Naive thymus-derived CD4-positive, alpha-beta T cell (primary cell): Measurements from ENCODE around the gene RAPGEF4. TPM values are rescaled to one million over a fixed set of nuclear protein-coding genes. Genes with fewer than 3 reads are reported as not detected.

ENCODE experiments used
- ATAC-seq: fragments of 150-1000 bp; cut with Tn5 transposase; 2 replicates; pipeline ENCODE4 v1.10.0; 2021; ENCODE audit warnings: mild to moderate bottlenecking, moderate library complexity
- CTCF ChIA-PET: fragments of 350-600 bp; sonication (Branson Sonifier 250); formaldehyde crosslinking; loops from one replicate; lab custom pipeline; 2021; ENCODE audit warnings: antibody characterized with exemption; lab: Charles Lee
- POLR2A ChIA-PET: fragments of 350-600 bp; sonication (Branson Sonifier 250); formaldehyde crosslinking; loops from one replicate; lab custom pipeline; 2021; ENCODE audit warnings: antibody characterized with exemption, inconsistent platforms; lab: Charles Lee
- DNase-seq, 9 donors: peaks; one replicate each; pipeline versions ENCODE4 v3.0.0 to v3.0.0-alpha.2; 2020 to 2022; ENCODE audit warnings: mixed read lengths in 1 of 9
- H3K27ac ChIP-seq: one replicate; pipeline ENCODE4 v1.7.0; 2013; ENCODE audit warnings: mild to moderate bottlenecking, low read depth, low read length, moderate library complexity
- H3K27me3 ChIP-seq, 2 donors: one replicate each; pipeline ENCODE4 v1.7.0; 2013; ENCODE audit warnings: low read length in 2 of 2, mild to moderate bottlenecking in 2 of 2, moderate library complexity in 2 of 2; ENCODE audit not compliant: control insufficient read depth in 2 of 2, insufficient read depth in 2 of 2
- H3K36me3 ChIP-seq, 3 experiments: 1 replicate in 2 of 3; 2 replicates in 1 of 3; pipeline ENCODE4 v1.7.0; 2013; ENCODE audit warnings: low read length in 3 of 3, mild to moderate bottlenecking in 3 of 3, moderate library complexity in 1 of 3; ENCODE audit not compliant: insufficient read depth in 3 of 3, control insufficient read depth in 2 of 3
- H3K4me1 ChIP-seq, 2 donors: one replicate each; pipeline ENCODE4 v1.7.0; 2013; ENCODE audit warnings: low read length in 2 of 2, mild to moderate bottlenecking in 2 of 2, moderate library complexity in 1 of 2; ENCODE audit not compliant: control insufficient read depth in 2 of 2, insufficient read depth in 2 of 2
- H3K4me3 ChIP-seq: 2 replicates; pipeline ENCODE4 v1.7.0; 2013; ENCODE audit warnings: mild to moderate bottlenecking, low read length
- H3K9me3 ChIP-seq, 3 experiments: 1 replicate in 2 of 3; 2 replicates in 1 of 3; pipeline ENCODE4 v1.7.0; 2013; ENCODE audit warnings: low read length in 3 of 3; ENCODE audit not compliant: control insufficient read depth in 2 of 3
- H3K27ac Mint-ChIP-seq, 9 donors: one replicate each; pipeline ENCODE4 v1.8.0; 2020 to 2022; ENCODE audit warnings: mixed read lengths in 9 of 9, mild to moderate bottlenecking in 8 of 9, moderate library complexity in 5 of 9, inconsistent platforms in 2 of 9
- H3K27me3 Mint-ChIP-seq, 5 donors: one replicate each; pipeline ENCODE4 v1.8.0; 2021 to 2022; ENCODE audit warnings: mixed read lengths in 5 of 5, mild to moderate bottlenecking in 1 of 5
- H3K36me3 Mint-ChIP-seq, 5 donors: one replicate each; pipeline ENCODE4 v1.8.0; 2020 to 2022; ENCODE audit warnings: mixed read lengths in 5 of 5, mild to moderate bottlenecking in 3 of 5, inconsistent platforms in 1 of 5
- H3K4me1 Mint-ChIP-seq, 7 donors: one replicate each; pipeline ENCODE4 v1.8.0; 2020 to 2022; ENCODE audit warnings: mixed read lengths in 7 of 7, mild to moderate bottlenecking in 3 of 7, inconsistent platforms in 1 of 7
- H3K4me3 Mint-ChIP-seq, 10 donors: one replicate each; pipeline ENCODE4 v1.8.0; 2020 to 2022; ENCODE audit warnings: mild to moderate bottlenecking in 10 of 10, mixed read lengths in 10 of 10, moderate library complexity in 6 of 10, inconsistent platforms in 2 of 10
- H3K9me3 Mint-ChIP-seq, 11 donors: one replicate each; pipeline ENCODE4 v1.8.0; 2020 to 2022; ENCODE audit warnings: mixed read lengths in 11 of 11, mild to moderate bottlenecking in 4 of 11, inconsistent platforms in 1 of 11, moderate library complexity in 1 of 11
- intact Hi-C, 2 donors: fragments of 100-400 bp; cut with micrococcal nuclease; formaldehyde crosslinking; loops; one replicate each; pipeline ENCODE4 v1.15.1; 2023
- polyA plus RNA-seq, 2 donors: library from polyadenylated mRNA; unstranded; fragments of 300-500 nt; fragmentation: Illumina TruSeq; gene quantifications; one replicate each; pipeline ENCODE4 v1.2.3, GENCODE V29; 2021
- total RNA-seq, 6 experiments: library from RNA in 5 of 6; stranded (reverse) in 5 of 6; gene quantifications; 1 replicate in 5 of 6; 2 replicates in 1 of 6; pipeline ENCODE4 v1.2.3 and lab custom pipeline; 2021 to 2026

Gene RAPGEF4
- total and polyA plus RNA-seq, 7 experiments from 2014 or later: 0.39 to 2.5 (median 1.4) TPM; not detected in 2

DNA sequence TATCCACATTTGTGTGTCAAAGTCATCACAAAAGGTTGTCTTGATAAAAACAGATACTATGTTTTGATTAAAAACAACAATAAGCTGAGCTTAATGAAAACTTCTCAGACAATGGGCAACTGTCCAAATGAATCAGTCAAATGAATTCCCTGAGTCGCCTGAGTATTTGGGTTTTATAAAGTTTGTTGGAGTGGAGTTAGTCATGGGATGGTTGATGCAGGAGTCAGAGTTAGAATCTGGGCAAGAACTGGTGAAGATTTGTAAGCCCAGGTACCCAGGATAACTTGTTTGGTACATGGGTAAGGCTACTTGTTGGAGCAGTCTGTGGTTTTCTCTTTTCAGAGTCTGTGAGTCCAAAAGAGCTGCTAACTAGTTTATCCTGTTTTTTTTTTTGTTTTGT lies 34.4 kb upstream of the RAPGEF4 start:
- ChIA-PET POLR2A (no interaction called here), CTCF (interaction anchor here (0.6 kb wide), 1 partner anchor 89 kb away, joined by 4 read pairs; no protein-coding TSS in a partner anchor)
- Histone ChIP-seq H3K27me3 (no peaks in the 10 kb centered on the region), H3K36me3 (no peaks in the 10 kb centered on the region), H3K9me3 (no peaks in the 10 kb centered on the region), H3K27ac (no peak overlapping the region), H3K4me1 (peaks cover 0 to 4% of the 10 kb centered on the region in 2 donors), H3K4me3 (no peak overlapping the region)
- no peak for ATAC-seq
- no peak overlapping the region for H3K27ac Mint-ChIP-seq
- H3K27me3 Mint-ChIP-seq: peaks cover 0 to 6% (median 0%) of the 10 kb centered on the region in 5 donors
- H3K4me1 Mint-ChIP-seq: peaks cover 0 to 15% (median 11%) of the 10 kb centered on the region in 7 donors
- peaks cover 0 to 7% (median 0%) of the 10 kb centered on the region in 11 donors for H3K9me3 Mint-ChIP-seq
- intact Hi-C loops: no loop called here
- H3K4me3 Mint-ChIP-seq: no peak overlapping the region
- DNase-seq: no peak
- H3K36me3 Mint-ChIP-seq: no peaks in the 10 kb centered on the region

DNA sequence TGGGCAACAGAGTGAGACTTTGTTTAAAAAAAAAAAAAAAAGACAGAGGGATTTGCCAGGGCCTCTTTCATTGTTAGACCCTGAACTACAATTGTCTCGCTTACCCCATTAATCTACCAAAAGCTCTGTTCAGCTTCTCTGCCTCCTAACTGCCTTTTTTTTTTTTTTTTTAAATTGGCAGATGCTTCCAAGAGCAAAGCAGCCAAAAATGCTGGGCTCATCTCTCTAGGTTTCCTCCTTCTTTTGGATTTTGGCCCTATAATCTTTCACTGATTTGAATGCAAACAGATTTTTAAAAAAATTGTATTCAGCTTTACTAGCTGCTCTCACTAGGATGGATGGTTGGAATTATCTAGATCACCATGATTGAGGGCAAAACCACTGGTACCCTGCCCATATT lies 33.2 kb upstream of the RAPGEF4 start:
- Histone ChIP-seq H3K27me3 (no peaks in the 10 kb centered on the region), H3K4me1 (peaks cover 0 to 4% of the 10 kb centered on the region in 2 donors), H3K36me3 (no peaks in the 10 kb centered on the region), H3K27ac (no peak overlapping the region), H3K4me3 (no peak overlapping the region), H3K9me3 (no peaks in the 10 kb centered on the region)
- no peaks in the 10 kb centered on the region for H3K36me3 Mint-ChIP-seq
- peaks cover 0 to 7% (median 0%) of the 10 kb centered on the region in 11 donors for H3K9me3 Mint-ChIP-seq
- POLR2A ChIA-PET: no interaction called here
- ATAC-seq: no peak
- no peak overlapping the region for H3K4me3 Mint-ChIP-seq
- CTCF ChIA-PET: interaction anchor here (0.6 kb wide), 1 partner anchor 105 kb away, joined by 4 read pairs; no protein-coding TSS in a partner anchor
- DNase-seq: no peak
- no peak overlapping the region for H3K27ac Mint-ChIP-seq
- intact Hi-C loops: no loop called here
- peaks cover 0 to 10% (median 0%) of the 10 kb centered on the region in 5 donors for H3K27me3 Mint-ChIP-seq
- H3K4me1 Mint-ChIP-seq: peaks cover 0 to 13% (median 11%) of the 10 kb centered on the region in 7 donors

DNA sequence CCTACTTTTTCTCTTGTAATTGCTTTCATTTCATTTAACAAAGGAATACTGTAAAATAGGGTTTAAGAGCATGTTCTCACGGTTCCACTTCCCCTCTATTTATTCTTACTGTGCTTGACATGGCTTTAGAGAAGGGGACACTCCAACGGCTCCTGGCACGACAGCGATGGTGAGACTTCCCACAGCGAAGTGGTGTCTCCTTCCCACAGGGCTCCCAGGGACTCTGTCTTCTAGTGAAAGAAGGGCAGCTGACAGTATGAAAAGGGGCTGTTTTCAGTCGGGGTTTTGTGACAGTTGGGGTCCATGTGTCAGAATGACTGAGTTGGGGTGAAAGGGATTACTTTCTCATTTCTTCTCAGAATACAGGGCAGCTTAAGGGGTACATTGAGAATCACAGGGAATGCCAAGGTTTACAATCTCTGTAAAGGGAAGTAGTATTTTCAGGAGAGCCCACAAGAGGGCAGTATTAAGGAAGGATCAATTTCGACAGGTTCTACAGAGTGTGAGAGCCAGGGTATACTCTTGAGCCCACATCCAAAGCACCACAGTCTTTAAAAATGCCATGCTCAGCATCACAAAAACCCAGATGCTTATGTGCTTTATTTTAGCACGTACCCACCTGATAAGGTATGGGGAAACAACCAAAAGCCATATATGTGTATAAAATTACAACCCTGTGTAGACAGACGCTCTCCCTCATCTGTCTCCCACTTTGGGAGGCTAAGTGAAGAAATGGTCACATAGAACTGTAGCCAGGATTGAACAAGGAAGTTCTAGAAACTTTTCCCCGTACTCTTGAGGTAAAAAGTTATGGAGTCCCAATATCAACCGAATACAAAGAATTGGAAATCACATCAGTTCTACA lies 31.3 kb upstream of the RAPGEF4 start:
- peaks cover 0 to 4% of the 10 kb centered on the region in 2 donors for H3K4me1 ChIP-seq
- Mint-ChIP-seq H3K4me3 (no peak overlapping the region), H3K9me3 (peaks cover 0 to 6% (median 0%) of the 10 kb centered on the region in 11 donors), H3K27me3 (peaks cover 0 to 23% (median 4%) of the 10 kb centered on the region in 5 donors), H3K36me3 (no peaks in the 10 kb centered on the region), H3K4me1 (peaks cover 0 to 6% (median 0%) of the 10 kb centered on the region in 7 donors), H3K27ac (no peak overlapping the region)
- ATAC-seq (peak; percentile 60), DNase-seq (peak in 3 of 9 donors; percentile 4 to 13 (median 10))
- H3K4me3 ChIP-seq: no peak overlapping the region
- ChIA-PET CTCF (interaction anchor here (0.7 kb wide), 1 partner anchor 1836 kb away, joined by 3 read pairs; no protein-coding TSS in a partner anchor), POLR2A (no interaction called here)
- H3K27ac ChIP-seq: no peak overlapping the region
- no peaks in the 10 kb centered on the region for H3K9me3 ChIP-seq
- H3K27me3 ChIP-seq: no peaks in the 10 kb centered on the region
- intact Hi-C loops: no loop called here
- H3K36me3 ChIP-seq: no peaks in the 10 kb centered on the region

DNA sequence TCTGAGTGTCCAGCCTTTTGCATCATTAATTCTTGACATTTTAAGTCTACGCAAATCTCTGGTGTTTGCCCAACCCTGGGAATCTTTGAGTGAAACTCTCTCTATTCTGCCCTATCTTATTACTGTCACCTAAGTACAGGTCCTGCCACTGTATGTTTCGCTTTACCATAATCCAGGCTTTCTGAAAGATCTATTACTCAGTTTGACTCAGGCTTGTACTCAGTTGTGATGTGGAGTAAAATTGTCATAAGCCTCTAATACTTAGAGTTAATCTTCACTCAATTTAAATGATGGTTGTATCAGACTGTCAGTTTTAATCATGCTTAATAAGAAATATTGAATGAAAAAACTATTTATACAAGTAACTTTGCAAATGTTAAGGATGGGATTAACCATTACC lies 30.3 kb upstream of the RAPGEF4 start:
- Mint-ChIP-seq H3K4me3 (no peak overlapping the region), H3K27ac (no peak overlapping the region), H3K27me3 (peaks cover 0 to 28% (median 4%) of the 10 kb centered on the region in 5 donors), H3K4me1 (peaks cover 0 to 6% (median 0%) of the 10 kb centered on the region in 7 donors), H3K36me3 (no peaks in the 10 kb centered on the region), H3K9me3 (peaks cover 0 to 6% (median 0%) of the 10 kb centered on the region in 11 donors)
- ATAC-seq (no peak), DNase-seq (no peak)
- H3K27ac ChIP-seq: no peak overlapping the region
- ChIA-PET POLR2A (no interaction called here), CTCF (no interaction called here)
- no peaks in the 10 kb centered on the region for H3K36me3 ChIP-seq
- no peaks in the 10 kb centered on the region for H3K27me3 ChIP-seq
- no peak overlapping the region for H3K4me3 ChIP-seq
- intact Hi-C loops: no loop called here
- H3K4me1 ChIP-seq: peaks cover 0 to 4% of the 10 kb centered on the region in 2 donors
- no peaks in the 10 kb centered on the region for H3K9me3 ChIP-seq

DNA sequence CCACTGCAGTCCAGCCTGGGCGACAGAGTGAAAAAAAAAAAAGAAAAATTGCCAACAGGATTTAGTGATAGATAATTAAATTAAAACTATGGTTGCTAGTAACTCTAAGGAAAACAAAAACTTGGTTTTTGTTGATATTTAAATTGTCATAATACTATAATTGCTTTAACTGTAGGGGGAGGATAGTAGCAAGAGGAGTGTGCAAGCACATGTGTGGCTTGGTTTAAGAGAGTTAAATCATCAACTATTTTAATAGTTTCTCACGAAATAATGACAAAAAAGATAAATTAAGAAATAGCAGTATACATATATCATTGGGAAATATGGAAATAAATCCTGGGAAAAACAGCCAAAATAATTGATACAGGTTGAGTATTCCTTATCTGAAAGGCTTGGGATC lies 27.4 kb upstream of the RAPGEF4 start:
- ChIA-PET POLR2A (no interaction called here), CTCF (no interaction called here)
- Mint-ChIP-seq H3K9me3 (peaks cover 0 to 1% (median 0%) of the 10 kb centered on the region in 11 donors), H3K4me1 (peaks cover 0 to 6% (median 0%) of the 10 kb centered on the region in 7 donors), H3K4me3 (no peak overlapping the region), H3K36me3 (no peaks in the 10 kb centered on the region), H3K27ac (no peak overlapping the region), H3K27me3 (peaks cover 0 to 28% (median 4%) of the 10 kb centered on the region in 5 donors)
- no peaks in the 10 kb centered on the region for H3K27me3 ChIP-seq
- intact Hi-C loops: no loop called here
- no peak overlapping the region for H3K27ac ChIP-seq
- H3K4me1 ChIP-seq: peaks cover 0 to 4% of the 10 kb centered on the region in 2 donors
- no peak overlapping the region for H3K4me3 ChIP-seq
- H3K9me3 ChIP-seq: no peaks in the 10 kb centered on the region
- H3K36me3 ChIP-seq: no peaks in the 10 kb centered on the region
- DNase-seq: no peak
- ATAC-seq: no peak

DNA sequence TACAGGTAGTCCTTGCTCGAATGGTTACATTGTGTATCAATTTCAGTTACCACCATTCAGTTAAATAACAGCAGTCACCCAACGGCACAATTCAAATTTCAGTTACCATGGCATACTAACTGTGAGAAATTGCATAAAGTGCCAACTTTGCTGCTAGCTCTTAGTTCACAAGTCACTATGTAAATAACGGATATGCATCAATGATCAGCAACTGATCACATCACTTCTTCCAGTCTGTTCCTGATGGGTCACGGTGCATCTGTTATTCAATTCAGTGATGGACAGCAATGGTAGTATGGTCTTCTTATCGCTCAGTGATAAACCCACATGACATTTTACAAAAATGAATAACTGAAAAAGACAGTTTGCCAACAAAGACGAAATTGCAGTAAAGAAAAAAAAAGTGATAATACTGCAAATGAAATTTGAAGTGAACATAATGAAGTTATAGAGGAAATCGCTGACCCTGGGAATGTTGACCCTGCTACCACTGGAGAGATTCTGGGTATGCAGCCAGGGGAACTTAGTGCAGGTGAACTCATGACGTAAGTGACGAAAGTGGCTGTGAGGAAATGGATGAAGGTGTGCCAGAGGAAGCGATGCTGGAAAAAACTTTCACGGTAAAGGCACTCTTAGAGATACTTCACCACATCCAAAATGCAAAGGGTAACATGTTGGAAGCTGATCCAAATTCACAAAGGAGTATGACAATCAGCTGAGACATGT lies 25.9 kb upstream of the RAPGEF4 start:
- Histone ChIP-seq H3K27ac (no peak overlapping the region), H3K4me1 (no peaks in the 10 kb centered on the region), H3K36me3 (no peaks in the 10 kb centered on the region), H3K27me3 (no peaks in the 10 kb centered on the region), H3K4me3 (no peak overlapping the region), H3K9me3 (no peaks in the 10 kb centered on the region)
- POLR2A ChIA-PET: interaction anchor here (0.6 kb wide), 1 partner anchor 27 kb away, joined by 3 read pairs; no protein-coding TSS in a partner anchor
- H3K4me3 Mint-ChIP-seq: no peak overlapping the region
- CTCF ChIA-PET: interaction anchor here (0.6 to 2.2 kb wide), 16 partner anchors 9 to 1136 kb away, joined by 3 to 6 read pairs (median 4); no protein-coding TSS in a partner anchor
- H3K27me3 Mint-ChIP-seq: peaks cover 0 to 27% (median 4%) of the 10 kb centered on the region in 5 donors
- intact Hi-C loops: loop anchor here (1.0 to 10.0 kb wide), 14 partner anchors 35 to 1135 kb away; no protein-coding TSS in a partner anchor
- no peaks in the 10 kb centered on the region for H3K4me1 Mint-ChIP-seq
- H3K36me3 Mint-ChIP-seq: no peaks in the 10 kb centered on the region
- ATAC-seq (no peak), DNase-seq (no peak)
- peaks cover 0 to 1% (median 0%) of the 10 kb centered on the region in 11 donors for H3K9me3 Mint-ChIP-seq
- peak overlapping the region in 1 of 9 donors; percentile 51 for H3K27ac Mint-ChIP-seq
